ENCODE data around the gene SPACA7.

DNA sequence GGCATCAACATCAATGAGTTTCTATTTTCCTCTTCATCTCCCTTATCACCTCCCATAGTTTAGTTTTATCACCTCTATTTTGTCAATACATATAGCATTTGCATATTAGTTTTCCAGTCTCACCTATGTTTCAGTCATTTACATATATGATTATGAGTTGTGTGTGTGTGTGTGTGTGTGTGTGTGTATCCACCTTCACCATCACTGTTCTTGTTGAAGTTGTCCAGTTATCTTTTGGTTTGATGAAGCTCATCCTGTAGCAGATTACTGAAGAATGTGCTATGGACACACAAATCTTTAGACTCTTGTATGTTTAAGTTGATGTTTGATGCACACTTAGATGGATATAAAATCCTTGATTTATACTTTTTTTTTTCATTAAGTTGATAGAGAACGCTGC is 40.5 kb downstream of the SPACA7 start:
- TF ChIP-seq, protein P1, sequence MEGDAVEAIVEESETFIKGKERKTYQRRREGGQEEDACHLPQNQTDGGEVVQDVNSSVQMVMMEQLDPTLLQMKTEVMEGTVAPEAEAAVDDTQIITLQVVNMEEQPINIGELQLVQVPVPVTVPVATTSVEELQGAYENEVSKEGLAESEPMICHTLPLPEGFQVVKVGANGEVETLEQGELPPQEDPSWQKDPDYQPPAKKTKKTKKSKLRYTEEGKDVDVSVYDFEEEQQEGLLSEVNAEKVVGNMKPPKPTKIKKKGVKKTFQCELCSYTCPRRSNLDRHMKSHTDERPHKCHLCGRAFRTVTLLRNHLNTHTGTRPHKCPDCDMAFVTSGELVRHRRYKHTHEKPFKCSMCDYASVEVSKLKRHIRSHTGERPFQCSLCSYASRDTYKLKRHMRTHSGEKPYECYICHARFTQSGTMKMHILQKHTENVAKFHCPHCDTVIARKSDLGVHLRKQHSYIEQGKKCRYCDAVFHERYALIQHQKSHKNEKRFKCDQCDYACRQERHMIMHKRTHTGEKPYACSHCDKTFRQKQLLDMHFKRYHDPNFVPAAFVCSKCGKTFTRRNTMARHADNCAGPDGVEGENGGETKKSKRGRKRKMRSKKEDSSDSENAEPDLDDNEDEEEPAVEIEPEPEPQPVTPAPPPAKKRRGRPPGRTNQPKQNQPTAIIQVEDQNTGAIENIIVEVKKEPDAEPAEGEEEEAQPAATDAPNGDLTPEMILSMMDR (IDR thresholded peaks at IDR 0.05): no peak
- TF ChIP-seq POLR2A (IDR thresholded peaks at IDR 0.05): no peak

Measured in uterus (tissue), 2 donors.